SK-MEL-5 (cell line): Measurements from ENCODE around the gene ILDR1. TPM values are rescaled to one million over a fixed set of nuclear protein-coding genes. Genes with fewer than 3 reads are reported as not detected.
A peak's percentile ranks its signal among the peaks of the same experiment; 100 is the strongest.

Experiments
- DNase-seq: peaks from one replicate; pipeline ENCODE4 v3.0.0-alpha.2; 2016; ENCODE audit warnings: low read depth, low spot score
- in situ Hi-C: cut with HindIII; loops from 2 replicates; pipeline ENCODE4 v1.10.0; 2016; ENCODE audit warnings: low sequenced_read_pairs, high pct_unique_total_duplicates, low pct_unique_long_range_greater_than_20kb
- total RNA-seq: library from RNA; depleted of rRNA; stranded (reverse); fragments of >200 nt; shearing (Covaris generic); gene quantifications from 2 replicates; pipeline ENCODE4 v1.2.3, GENCODE V29; 2014

Gene ILDR1
- total RNA-seq, 1 experiment from 2014 or later = not detected

- in situ Hi-C loops = no loop called here
- DNase-seq = no peak
These were observed 22.1 kb downstream of the ILDR1 start for GRCh38 chr3:121999931-122000330.

- DNase-seq = no peak
- in situ Hi-C loops = no loop called here
These were observed 23.2 kb downstream of the ILDR1 start for GRCh38 chr3:121998611-121999473.

- no peak for DNase-seq
- in situ Hi-C loops = no loop called here
These were observed 23.9 kb downstream of the ILDR1 start for GRCh38 chr3:121998030-121998580.

GRCh38 chr3:121997372-121997771, 24.7 kb downstream of the ILDR1 start:
- in situ Hi-C loops = no loop called here
- no peak for DNase-seq

- no peak for DNase-seq
- in situ Hi-C loops = no loop called here
These were observed 25.6 kb downstream of the ILDR1 start for GRCh38 chr3:121996441-121996840.

GRCh38 chr3:121995161-121996137, 26.6 kb downstream of the ILDR1 start:
- peak; percentile 73 for DNase-seq
- in situ Hi-C loops = no loop called here

- in situ Hi-C loops = no loop called here
- no peak for DNase-seq
These were observed 27.5 kb downstream of the ILDR1 start for GRCh38 chr3:121994551-121994950.

GRCh38 chr3:121992601-121993560, 29.2 kb downstream of the ILDR1 start:
- in situ Hi-C loops = no loop called here
- DNase-seq = no peak

GRCh38 chr3:121989943-121990342, 32.1 kb downstream of the ILDR1 start:
- in situ Hi-C loops = no loop called here
- DNase-seq = peak; percentile 35

GRCh38 chr3:121988146-121988545, 33.9 kb downstream of the ILDR1 start:
- in situ Hi-C loops = no loop called here
- no peak for DNase-seq

GRCh38 chr3:121985846-121986245, 36.2 kb downstream of the ILDR1 start:
- no peak for DNase-seq
- in situ Hi-C loops = no loop called here

GRCh38 chr3:121981473-121981872, 40.6 kb downstream of the ILDR1 start:
- no peak for DNase-seq
- in situ Hi-C loops = no loop called here

GRCh38 chr3:121980450-121980796, 41.6 kb downstream of the ILDR1 start:
- in situ Hi-C loops = no loop called here
- DNase-seq = no peak

- in situ Hi-C loops = no loop called here
- no peak for DNase-seq
These were observed 42.2 kb downstream of the ILDR1 start for GRCh38 chr3:121979734-121980449.

- in situ Hi-C loops = no loop called here
- no peak for DNase-seq
These were observed 42.8 kb downstream of the ILDR1 start for GRCh38 chr3:121979246-121979645.

- no peak for DNase-seq
- in situ Hi-C loops = no loop called here
These were observed 45.3 kb downstream of the ILDR1 start for GRCh38 chr3:121976727-121977126.
